Measurements from ENCODE around the gene CLMN.

- no peak for TF ChIP-seq POLR2A (IDR thresholded peaks at IDR 0.05; ENCODE audit: low read depth)
- no peak for TF ChIP-seq POLR2AphosphoS5 (IDR thresholded peaks at IDR 0.05)
Measured at GRCh38 chr14:95232894-95233584, 86.7 kb downstream of the CLMN start.

Data from esophagus muscularis mucosa (tissue), 2 donors.